Pons (tissue), 1 donor: ENCODE results near the gene HCN2.

ENCODE experiments used
- DNase-seq: peaks from one replicate; pipeline ENCODE4 v3.0.0-alpha.2; 2016; ENCODE audit warnings: low spot score

Gene HCN2

DNA sequence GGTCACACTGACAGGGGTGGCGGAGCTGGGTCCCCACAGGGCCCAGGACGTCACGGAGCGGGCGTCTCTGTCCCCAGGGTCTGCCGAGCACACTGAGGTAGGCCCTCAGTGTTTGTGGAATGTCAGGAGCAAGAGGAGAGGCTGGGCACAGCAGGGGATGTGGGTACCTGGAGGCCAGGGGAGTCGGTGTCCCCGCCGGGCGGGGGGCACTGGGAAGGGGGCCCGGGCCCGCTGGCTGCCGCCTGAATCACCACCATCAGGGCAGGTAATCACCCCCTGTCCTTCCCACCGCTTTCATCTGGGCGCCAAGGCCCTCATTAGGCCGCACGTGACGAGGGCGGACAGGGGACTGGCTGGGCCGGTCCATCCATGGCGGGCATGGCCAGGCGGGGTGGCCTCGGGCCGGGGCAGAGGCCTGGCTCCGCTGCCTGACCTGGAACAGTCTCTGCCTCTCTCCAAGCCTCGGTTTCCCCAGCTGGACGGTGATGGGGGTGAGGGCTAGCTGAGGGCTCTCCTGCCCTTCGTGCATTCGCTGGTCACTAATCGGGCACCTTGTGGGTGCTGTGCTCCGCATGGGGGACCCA, 51.0 kb downstream of the HCN2 start:
- DNase-seq: no peak

DNA sequence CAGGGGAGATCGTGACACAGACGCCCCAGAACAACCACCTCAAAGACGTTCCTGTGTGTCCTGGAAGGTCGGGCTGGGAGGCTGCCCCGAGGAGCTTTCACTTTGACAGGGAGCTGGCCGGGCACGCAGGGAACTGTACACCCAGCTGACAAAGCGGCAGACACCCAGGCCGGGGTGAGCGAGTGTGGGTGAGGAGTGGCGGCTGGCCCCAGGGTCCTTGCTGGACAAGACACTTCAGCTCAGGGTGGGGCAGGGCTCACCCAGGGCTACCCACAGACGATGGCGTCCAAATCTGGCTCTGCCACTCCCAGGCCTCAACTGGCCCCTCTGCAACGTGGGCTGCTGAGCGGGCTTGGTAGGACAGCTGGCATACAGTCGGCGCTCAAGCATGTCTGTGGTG, 52.0 kb downstream of the HCN2 start:
- DNase-seq: no peak

DNA sequence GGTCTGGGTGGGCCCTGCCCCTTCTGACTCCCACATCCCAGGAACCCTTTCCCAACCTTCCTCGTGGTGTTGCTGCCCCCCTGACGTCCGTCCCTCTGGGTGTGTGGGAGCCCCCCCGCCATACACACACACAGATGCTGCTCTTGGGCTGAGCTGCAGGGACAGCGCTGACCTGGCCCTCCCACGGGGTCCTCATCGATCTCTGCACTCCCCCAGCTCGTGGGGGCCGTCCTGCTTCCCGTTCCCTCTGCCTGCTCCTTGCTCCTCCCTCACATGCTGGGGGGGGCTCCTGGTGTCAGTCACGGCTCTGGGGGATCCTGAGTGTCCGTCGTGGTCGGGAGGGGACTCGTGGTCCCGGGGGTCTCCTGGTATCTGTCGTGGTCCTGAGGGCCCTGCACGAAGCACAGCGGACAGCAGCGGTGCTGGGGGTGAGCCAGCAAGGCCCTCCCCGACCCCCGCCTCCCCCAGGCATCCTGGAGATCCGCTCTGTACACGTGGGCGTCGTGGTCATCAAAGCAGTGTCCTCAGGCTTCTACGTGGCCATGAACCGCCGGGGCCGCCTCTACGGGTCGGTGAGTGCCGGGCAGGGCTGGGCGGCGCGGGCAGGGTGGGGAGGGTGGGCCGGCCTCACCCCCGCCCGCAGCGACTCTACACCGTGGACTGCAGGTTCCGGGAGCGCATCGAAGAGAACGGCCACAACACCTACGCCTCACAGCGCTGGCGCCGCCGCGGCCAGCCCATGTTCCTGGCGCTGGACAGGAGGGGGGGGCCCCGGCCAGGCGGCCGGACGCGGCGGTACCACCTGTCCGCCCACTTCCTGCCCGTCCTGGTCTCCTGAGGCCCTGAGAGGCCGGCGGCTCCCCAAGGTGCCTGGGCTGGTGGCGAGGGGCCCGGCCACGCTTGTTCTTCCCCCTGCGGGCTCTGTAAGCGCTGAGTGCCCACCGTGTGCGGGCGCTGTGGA, 53.4 kb downstream of the HCN2 start:
- DNase-seq: no peak

DNA sequence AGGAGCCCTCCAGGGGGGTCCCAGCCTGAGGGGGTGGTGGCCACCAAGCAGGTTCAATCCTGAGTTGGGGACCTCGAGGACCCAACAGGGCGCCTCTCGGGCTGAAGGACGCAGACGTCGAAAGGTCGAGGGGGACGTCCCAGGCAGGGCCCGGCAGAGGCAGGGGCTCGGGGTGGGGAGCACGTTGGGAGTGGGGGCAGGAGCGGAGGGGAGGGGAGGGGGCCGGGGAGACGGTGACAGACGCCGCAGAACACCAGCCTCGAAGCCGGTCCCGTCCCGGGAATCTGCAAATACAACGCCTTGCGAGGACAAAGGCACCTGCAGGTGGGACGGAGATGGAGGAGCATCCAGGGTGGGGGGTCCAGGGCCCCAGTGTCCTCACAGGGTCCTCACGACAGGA, 54.1 kb downstream of the HCN2 start:
- DNase-seq: no peak

DNA sequence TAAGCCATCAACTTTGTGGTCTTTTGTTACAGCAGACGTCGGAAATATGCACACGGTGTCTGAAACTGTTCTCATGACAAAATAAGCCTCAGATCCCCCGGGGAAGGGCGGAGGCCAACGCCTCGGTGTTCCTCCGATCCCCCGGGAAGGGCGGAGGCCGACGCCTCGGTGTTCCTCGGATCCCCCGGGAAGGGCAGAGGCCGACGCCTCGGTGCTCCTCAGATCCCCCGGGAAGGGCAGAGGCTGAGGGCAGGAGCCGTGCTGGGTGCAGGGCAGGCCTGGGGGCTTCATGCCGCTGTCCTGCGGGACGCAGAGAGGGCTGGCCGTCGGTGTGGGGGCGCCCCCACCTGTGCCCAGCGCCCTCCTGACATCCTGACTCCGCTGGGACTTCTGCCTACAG, 54.7 kb downstream of the HCN2 start:
- no peak for DNase-seq

DNA sequence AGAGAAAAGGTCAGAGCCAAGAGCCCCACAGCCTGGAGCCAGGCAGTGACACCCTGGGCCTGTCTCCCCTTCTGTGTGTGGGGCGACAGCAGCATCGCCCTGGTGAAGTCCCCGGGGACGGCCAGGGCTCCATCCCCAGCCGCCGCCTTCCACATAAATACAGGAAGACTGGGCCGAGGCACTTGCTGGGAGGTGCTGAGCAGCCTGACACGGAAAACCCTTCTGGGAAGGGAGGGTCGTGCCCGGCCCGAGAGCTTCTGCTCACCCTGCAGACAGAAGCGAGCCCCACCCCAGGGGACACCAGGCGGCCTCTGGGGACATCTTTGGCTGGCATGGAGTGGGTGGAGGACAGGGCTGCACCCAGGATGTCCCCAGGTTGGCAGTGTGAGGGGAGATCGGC, 55.1 kb downstream of the HCN2 start:
- no peak for DNase-seq

DNA sequence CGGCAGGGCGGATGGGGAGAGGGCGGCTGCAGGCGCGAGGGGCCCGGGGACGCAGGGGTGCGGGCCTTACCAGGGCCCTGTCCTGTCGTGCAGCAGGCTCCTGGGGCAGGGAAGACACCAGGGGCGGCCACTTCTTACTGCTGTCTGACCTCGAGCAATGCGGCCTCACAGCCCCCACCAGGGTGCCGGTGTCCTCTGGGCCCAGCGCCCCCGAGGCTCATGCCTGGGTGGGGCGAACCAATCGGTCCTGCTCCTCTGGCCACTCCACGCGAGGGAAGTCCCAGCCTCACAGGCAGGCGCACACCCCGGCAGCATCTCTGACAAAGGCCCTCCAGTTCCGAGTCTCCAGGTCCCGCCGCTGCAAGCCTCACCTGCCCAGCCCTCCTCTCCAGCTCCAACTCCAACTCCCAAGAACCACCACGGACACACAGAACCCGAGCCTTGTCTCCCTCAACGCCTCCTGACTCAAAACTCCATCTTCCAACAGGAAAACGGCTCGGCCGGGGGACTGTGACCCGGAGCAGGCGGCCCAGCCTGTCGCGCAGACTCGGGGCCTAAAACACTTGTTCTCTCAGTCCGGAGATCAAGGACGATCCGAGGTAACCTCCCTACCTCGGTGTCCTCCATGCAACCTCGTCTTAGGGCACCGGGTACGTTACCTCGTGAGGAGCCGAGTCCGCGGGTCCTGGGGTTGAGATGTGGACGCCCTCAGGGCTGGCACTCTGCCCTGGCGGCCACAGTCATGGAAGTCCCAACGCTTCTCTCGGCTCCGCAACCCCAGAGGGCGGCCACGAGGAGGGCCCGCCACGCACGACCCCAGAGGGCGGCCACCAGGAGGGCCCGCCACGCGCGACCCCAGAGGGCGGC, 56.5 kb downstream of the HCN2 start:
- DNase-seq: no peak

DNA sequence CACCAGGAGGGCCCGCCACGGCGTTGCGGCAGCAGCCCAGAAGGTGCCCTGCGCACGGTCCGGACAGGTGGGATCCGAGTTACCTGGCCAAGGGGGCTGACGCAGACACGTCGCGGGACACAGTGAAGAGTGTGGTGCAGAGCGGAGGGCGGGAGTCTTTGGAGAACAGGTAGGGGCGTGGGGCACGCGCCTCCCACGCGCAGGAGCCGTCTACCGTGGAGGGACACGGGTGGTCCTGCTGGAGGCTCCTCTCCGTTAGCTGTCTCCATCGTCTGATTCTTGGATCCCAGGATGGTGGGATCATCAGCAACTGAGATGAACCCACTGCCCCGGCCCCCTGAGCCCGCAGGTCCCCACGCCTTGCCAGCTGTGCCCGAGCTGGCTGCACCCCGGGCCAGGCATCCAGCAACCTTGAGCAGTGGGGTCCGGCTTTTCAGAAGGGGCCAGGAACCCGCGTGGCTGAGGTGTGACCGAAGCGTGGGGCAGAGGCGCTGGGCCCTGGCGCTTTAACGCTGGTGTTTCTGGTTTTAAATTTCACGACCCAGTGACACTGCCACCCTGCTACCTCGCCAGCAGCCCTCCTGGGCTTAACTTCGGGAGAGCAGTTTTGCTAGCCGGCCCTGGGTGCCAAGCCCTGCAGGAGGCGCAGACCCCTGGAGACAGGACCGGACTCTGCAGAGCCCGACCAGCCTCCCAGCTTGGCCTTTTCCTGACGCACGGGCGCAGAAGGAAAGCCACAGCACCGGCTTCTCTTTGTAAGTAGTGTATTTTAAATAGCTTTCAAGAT, 57.3 kb downstream of the HCN2 start:
- no peak for DNase-seq

DNA sequence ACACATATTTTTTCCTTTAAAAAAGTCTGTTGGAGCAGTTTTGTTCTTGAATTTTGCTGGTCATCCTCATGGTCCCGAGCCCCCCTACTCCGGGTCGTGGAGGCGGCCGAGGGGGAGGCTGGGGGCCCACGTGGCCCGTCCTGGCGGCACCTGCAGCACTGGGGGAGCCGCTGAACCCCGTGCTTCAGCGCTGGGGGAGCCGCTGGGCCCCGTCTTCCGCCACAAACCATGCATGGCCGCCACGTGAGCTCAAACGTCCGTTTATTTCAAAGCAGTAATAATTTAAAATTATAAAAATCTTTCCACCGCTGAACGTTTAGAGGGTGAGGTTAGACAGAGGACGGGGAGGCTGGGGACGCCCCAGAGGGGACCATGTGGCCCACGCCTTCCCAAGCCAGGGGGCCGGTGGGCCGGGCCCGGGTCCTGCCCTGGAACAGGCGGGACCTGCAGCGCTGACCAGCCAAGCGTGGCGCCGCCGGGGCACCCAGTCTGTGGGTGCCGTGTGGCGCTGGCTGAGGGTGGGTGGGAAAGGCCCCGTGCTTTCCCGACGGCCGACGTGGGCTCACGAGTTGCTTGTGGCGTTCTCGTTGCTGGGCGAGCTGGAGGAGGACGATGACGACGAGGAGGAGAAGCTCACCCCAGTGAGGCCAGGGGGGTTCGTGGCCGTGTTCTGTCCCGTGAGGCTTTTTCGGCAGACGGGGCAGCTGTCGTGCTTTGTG, 58.0 kb downstream of the HCN2 start:
- no peak for DNase-seq

DNA sequence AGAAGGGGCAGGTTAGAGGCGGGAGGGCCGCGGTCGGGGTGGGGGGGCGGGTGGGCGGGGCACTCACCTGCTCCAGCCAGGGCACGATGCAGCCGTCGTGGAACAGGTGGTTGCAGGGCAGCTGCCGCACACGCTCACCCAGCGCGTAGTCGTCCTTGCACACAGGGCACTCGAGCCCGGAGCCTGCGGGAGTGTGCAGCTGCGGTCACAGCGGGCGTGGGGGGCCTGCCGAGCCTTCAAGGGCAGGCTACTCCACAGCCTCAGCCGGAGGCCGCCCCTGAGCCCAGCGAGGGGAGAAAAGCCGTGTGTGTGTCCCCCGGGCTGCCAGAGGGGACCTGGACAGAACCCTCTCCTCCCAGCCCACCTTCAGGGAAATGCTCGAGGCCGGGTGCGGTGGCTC, 58.6 kb downstream of the HCN2 start:
- DNase-seq: no peak

DNA sequence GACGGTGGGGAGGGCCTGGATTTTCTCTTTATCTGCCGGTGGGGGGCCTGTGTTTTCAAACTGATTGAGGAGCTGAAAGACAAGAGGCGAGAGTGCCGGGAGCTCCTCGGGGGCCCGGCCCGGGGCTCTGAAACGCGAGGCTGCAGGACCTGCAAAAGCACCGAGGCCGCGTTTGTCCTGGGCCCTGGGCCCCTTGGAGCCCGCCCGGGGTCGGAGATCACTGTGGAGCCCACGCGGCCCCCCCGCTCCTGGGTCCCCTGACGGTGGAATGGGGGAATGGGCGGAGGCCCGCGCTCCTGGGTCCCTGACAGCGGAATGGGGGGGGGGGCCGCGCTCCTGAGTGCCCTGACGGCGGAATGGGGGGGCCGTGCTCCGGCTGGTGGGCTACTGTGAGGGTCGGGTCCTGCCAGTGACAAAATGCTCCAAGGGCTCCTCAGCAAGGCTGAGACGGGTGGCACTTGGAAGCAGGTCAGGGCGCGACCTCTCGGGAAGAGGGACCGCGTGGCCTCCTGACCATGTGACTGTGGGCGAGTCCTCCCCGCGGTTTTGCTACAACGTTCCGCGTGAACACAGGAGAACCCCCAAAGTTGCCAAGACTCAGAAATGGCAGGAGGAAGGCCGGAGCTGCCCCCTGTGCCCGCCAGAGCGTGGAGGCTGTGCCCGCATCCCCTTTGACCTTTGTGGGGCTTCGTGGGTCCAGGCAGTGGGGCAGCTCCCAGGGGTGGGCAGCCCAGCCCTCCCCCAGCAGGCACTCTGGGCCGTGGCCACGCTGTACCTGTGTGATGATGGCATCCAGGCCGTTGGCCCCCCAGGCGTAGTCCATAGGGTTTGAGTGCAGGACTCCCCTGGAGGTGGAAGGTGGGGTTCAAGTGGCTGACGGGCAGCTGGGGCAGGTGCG, 59.5 kb downstream of the HCN2 start:
- DNase-seq: no peak

DNA sequence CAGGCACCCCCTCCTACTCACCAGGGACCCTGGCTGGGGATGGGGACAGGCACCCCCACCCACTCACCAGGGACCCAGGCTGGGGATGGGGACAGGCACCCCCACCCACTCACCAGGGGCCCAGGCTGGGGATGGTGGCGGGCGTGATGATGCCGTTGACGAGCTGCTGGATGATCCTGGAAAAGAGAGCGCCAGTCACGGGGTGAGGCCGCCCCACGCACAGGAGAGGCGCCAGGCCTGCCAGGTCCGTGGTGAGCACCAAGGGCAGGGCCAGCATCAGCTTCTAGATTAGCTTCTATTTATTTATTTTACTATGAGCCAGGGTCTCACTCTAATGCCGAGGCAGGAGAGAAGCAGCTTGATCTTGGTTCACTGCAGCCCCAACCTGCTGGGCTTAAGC, 60.4 kb downstream of the HCN2 start:
- DNase-seq: no peak

DNA sequence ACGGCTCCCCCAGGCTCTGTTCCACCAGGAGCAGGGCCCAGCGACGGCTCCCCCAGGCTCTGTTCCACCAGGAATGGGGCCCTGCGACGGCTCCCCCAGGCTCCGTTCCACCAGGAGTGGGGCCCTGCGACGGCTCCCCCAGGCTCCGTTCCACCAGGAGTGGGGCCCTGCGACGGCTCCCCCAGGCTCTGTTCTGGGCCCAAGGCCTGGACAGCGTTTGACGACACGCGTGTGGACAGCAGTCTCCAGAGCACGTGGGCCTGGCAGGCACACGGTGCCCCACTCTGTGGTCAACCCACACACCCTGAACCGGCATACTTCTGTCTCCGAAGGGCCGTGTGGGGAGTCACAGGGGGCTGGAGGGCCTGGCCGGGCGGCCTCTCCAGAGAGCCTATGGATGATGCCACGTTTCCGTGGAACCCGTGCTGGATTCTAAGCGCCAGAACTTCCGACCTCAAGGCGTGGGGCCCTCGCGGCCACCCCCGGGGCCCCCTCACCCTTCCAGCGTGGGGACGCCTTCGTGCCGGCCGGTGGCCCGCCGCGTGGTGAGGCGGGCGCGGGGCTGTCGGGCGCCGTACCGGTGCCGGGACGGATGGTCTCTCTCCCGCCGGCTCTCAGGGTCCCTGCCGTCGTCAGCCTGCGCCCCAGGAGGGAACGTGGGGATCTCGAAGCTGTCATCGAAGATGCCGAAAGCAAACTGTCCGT, 61.6 kb downstream of the HCN2 start:
- DNase-seq: no peak

DNA sequence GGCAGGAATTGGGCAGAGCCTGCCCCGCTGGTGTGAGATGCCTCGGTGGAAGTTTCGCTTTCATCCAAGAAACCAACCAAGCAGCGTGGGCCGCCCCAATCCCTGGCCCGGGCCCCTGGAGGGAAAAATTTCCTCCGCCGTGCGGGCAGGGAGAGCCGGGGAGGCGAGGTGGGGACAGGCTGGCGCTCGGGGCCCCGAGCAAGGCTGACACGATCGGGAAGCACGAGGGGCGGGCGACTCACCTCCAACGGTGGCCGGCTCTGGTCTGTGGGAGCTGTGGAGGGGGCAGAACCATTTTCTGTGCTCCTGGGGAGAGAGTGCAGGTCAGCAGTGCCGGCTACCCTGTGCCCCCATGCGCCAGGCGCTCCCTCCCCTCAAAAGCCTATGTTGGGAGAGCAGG, 62.3 kb downstream of the HCN2 start:
- no peak for DNase-seq

DNA sequence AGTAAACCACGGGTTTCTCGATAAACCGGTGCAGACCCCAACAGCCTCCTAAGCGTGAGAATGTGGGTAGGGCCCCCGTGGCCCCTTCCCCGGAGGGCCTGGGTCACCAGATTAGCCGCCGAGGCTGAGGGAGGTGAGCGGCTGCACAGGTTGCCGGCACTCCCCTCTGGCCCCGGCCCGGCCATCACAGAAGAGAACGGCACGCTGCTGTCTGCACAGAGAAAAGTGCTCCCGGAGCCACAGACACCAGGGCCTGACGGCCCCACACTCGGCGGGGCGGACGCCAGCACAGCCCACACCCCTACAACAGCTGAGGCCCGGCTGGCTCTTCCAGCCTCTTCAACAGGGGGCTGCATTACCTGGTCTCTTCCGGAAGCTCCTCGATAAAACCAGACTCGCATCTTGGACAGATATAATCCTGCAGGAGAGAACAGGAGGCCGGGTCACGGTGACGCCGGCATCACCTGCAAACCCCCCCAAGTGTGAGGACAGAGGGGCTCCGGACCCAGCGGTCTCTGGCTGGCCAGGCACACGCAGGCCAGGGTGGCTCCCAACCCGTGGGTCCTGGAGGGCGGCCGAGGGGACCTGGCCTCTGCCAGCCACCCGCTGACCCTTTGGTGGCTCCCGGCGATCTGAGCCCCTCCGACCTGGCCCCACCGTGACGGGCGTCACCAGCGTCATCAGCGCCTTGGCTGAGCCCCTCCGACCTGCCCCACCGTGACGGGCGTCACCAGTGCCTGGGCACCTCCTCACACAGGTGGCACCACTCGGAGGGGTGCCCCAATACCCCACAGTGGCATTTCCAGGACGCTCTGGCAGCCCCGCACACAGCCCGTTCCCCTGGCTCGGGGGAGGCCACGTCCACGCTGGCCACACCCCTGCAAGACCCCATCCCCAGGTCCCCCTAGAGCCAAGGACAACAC, 63.0 kb downstream of the HCN2 start:
- DNase-seq: no peak

DNA sequence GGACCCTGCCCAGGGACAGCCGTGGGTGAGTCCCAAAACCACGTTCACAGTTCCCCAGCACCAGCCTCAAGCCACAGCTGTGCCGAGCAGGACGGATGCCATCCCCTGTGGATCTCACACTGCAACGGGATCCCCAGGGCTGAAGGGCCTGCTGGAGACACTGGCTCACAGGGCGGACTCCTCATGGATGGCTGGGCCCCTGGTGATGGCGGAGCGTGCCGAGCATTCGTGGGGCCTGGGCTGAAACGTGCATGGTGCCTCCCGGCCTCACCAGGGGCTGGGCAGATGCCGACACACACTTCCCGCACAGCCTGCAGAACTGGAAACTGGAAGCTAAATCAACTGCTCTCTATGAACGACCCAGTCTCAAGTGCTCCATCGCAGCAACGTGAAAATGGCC, 63.7 kb downstream of the HCN2 start:
- no peak for DNase-seq

DNA sequence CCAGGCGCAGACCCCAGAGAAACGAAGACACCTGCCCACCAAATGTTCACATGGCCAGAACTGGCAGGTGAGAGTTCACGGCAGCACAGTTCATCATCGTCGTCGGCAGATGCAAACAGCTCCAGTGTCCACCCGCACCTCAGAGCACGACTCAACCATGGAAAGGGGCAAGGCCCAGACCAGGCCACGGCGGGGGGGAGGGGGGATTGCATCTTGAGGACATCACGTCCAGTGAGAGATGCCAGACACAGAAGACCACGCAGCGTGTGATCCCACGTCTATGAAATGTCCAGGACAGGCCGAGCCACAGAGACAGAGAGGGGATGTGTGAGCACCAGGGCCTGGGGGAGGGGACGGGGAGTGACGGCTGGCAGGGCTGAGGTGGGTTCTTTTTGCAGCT, 66.0 kb downstream of the HCN2 start:
- DNase-seq: no peak

DNA sequence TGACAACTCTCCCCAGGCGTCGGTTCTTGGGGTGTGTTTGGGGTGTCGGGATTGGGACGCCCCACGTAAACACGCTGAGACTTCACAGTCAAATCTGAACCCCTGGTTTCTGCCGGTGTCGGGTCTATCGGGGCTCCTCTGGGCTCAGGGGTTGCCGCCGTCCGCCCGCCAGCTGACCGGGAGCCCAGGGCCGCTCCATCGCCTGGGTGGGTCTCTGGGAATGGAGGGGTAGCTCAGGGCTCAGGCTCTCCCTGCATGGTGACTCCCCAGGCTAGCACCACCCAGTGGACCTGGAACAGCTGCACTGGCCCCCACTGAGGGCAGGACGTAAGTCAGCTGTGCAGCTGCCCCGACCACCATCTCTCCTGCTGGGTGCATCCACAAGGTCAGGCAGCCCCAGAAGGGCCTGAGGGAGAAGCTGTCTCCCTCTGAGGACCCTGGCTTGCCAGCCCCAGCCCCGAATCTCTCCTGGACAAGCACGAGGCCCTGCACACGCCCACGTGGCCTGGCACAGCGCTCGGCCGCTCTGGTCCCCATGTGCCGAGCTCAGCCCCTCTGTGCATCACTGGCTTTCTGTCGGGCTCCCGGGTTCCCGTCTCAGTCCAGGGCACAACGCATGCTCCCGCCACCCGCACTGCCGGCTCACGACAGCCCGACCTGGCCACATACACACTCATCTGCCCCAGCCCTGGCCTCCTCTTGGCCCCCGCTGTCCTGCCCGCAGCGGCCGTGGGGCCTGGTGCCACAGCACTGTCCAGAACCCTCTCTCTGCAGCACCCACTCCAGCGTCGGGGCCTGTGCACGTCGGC, 67.3 kb downstream of the HCN2 start:
- DNase-seq: no peak
